Measurements from ENCODE around the gene PLCXD3.

PLCXD3 gene

DNA sequence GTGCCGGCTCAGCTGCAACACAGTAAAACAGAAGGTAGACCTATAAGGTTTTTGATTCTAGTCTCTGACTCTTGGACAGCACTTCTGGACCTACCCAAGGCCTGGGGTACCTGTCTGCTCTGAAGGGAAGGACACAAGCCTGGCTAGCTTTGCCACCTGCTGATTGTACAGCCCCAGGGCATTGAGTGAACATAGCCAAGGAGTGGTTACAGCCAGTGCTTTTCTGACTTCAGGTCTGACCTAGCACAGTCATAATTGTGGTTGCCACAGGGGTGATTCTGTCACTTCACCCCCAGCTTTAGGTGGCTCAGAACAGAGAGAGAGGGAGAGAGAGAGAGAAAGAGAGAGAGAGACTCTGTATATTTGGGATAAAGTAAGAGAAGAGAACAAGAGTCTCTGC, 118.4 kb downstream of the PLCXD3 start (continued):
- TF ChIP-seq, protein P1, sequence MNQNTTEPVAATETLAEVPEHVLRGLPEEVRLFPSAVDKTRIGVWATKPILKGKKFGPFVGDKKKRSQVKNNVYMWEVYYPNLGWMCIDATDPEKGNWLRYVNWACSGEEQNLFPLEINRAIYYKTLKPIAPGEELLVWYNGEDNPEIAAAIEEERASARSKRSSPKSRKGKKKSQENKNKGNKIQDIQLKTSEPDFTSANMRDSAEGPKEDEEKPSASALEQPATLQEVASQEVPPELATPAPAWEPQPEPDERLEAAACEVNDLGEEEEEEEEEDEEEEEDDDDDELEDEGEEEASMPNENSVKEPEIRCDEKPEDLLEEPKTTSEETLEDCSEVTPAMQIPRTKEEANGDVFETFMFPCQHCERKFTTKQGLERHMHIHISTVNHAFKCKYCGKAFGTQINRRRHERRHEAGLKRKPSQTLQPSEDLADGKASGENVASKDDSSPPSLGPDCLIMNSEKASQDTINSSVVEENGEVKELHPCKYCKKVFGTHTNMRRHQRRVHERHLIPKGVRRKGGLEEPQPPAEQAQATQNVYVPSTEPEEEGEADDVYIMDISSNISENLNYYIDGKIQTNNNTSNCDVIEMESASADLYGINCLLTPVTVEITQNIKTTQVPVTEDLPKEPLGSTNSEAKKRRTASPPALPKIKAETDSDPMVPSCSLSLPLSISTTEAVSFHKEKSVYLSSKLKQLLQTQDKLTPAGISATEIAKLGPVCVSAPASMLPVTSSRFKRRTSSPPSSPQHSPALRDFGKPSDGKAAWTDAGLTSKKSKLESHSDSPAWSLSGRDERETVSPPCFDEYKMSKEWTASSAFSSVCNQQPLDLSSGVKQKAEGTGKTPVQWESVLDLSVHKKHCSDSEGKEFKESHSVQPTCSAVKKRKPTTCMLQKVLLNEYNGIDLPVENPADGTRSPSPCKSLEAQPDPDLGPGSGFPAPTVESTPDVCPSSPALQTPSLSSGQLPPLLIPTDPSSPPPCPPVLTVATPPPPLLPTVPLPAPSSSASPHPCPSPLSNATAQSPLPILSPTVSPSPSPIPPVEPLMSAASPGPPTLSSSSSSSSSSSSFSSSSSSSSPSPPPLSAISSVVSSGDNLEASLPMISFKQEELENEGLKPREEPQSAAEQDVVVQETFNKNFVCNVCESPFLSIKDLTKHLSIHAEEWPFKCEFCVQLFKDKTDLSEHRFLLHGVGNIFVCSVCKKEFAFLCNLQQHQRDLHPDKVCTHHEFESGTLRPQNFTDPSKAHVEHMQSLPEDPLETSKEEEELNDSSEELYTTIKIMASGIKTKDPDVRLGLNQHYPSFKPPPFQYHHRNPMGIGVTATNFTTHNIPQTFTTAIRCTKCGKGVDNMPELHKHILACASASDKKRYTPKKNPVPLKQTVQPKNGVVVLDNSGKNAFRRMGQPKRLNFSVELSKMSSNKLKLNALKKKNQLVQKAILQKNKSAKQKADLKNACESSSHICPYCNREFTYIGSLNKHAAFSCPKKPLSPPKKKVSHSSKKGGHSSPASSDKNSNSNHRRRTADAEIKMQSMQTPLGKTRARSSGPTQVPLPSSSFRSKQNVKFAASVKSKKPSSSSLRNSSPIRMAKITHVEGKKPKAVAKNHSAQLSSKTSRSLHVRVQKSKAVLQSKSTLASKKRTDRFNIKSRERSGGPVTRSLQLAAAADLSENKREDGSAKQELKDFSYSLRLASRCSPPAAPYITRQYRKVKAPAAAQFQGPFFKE (tag by site-specific recombination; IDR thresholded peaks at IDR 0.05; ENCODE audit: borderline replicate concordance) = no peak
- TF ChIP-seq ZNF391 (tag by site-specific recombination; IDR thresholded peaks at IDR 0.05; ENCODE audit: borderline replicate concordance, low read depth) = no peak
- TF ChIP-seq ZNF426 (tag by site-specific recombination; IDR thresholded peaks at IDR 0.05) = no peak

GRCh38 chr5:41374631-41375030, 135.8 kb downstream of the PLCXD3 start:
- H3K4me1 ChIP-seq (ENCODE audit: control insufficient read depth, insufficient read depth, low read length) = no peaks in the 10 kb centered on the region
- CTCF ChIA-PET = interaction anchor here (0.6 to 0.7 kb wide), 2 partner anchors 43 to 108 kb away, joined by 3 to 6 read pairs; no protein-coding TSS in a partner anchor

GRCh38 chr5:41373230-41373629, 137.2 kb downstream of the PLCXD3 start:
- ChIA-PET POLR2A (no interaction called here), CTCF (no interaction called here)
- Histone ChIP-seq H3K9me3 (ENCODE audit: control insufficient read depth, insufficient read depth, low read depth, low read length) (no peaks in the 10 kb centered on the region), H3K4me1 (ENCODE audit: control insufficient read depth, insufficient read depth, low read length) (no peaks in the 10 kb centered on the region), H3K27ac (ENCODE audit: extremely low read depth, low read depth, low read length) (no peak overlapping the region), H3K4me3 (ENCODE audit: low read depth, low read length) (no peak overlapping the region), H3K36me3 (ENCODE audit: control insufficient read depth in 2 of 2, insufficient read depth in 1 of 2, low read length in 2 of 2) (no peaks in the 10 kb centered on the region)
- TF ChIP-seq ZNF658 (tag by site-specific recombination; IDR thresholded peaks at IDR 0.05) (no peak), ZNF174 (tag by site-specific recombination; IDR thresholded peaks at IDR 0.05) (no peak), ZNF341 (tag by site-specific recombination; IDR thresholded peaks at IDR 0.05; ENCODE audit: low read depth) (no peak), ZNF311 (tag by site-specific recombination; IDR thresholded peaks at IDR 0.05; ENCODE audit: borderline replicate concordance) (no peak), ZNF48 (tag by site-specific recombination; IDR thresholded peaks at IDR 0.05) (no peak)
- TF ChIP-seq, protein P2, sequence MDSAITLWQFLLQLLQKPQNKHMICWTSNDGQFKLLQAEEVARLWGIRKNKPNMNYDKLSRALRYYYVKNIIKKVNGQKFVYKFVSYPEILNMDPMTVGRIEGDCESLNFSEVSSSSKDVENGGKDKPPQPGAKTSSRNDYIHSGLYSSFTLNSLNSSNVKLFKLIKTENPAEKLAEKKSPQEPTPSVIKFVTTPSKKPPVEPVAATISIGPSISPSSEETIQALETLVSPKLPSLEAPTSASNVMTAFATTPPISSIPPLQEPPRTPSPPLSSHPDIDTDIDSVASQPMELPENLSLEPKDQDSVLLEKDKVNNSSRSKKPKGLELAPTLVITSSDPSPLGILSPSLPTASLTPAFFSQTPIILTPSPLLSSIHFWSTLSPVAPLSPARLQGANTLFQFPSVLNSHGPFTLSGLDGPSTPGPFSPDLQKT (IDR thresholded peaks at IDR 0.05; ENCODE audit: borderline replicate concordance, low read depth, low read length) = no peak

More at GRCh38 chr5:41374631-41375030, 135.8 kb downstream of the PLCXD3 start:
- no peak overlapping the region for H3K4me3 ChIP-seq (ENCODE audit: low read depth, low read length)
- H3K27ac ChIP-seq (ENCODE audit: extremely low read depth, low read depth, low read length) = no peak overlapping the region
- no peaks in the 10 kb centered on the region for H3K36me3 ChIP-seq (ENCODE audit: control insufficient read depth in 2 of 2, insufficient read depth in 1 of 2, low read length in 2 of 2)
- H3K9me3 ChIP-seq (ENCODE audit: control insufficient read depth, insufficient read depth, low read depth, low read length) = no peaks in the 10 kb centered on the region
- TF ChIP-seq ZNF202 (tag by site-specific recombination; IDR thresholded peaks at IDR 0.05; ENCODE audit: borderline replicate concordance) (no peak), ZNF596 (tag by site-specific recombination; IDR thresholded peaks at IDR 0.05) (no peak), ZNF571 (tag by site-specific recombination; IDR thresholded peaks at IDR 0.05) (no peak), ZNF335 (tag by site-specific recombination; conservative IDR thresholded peaks at IDR 0.05) (no peak), ZNF585B (tag by site-specific recombination; IDR thresholded peaks at IDR 0.05) (no peak), ZNF221 (tag by site-specific recombination; IDR thresholded peaks at IDR 0.05; ENCODE audit: borderline replicate concordance) (no peak), ATF2 (tag by site-specific recombination; IDR thresholded peaks at IDR 0.05; ENCODE audit: low read depth) (no peak), ZNF146 (tag by site-specific recombination; IDR thresholded peaks at IDR 0.05) (no peak)
- TF ChIP-seq, protein P3, sequence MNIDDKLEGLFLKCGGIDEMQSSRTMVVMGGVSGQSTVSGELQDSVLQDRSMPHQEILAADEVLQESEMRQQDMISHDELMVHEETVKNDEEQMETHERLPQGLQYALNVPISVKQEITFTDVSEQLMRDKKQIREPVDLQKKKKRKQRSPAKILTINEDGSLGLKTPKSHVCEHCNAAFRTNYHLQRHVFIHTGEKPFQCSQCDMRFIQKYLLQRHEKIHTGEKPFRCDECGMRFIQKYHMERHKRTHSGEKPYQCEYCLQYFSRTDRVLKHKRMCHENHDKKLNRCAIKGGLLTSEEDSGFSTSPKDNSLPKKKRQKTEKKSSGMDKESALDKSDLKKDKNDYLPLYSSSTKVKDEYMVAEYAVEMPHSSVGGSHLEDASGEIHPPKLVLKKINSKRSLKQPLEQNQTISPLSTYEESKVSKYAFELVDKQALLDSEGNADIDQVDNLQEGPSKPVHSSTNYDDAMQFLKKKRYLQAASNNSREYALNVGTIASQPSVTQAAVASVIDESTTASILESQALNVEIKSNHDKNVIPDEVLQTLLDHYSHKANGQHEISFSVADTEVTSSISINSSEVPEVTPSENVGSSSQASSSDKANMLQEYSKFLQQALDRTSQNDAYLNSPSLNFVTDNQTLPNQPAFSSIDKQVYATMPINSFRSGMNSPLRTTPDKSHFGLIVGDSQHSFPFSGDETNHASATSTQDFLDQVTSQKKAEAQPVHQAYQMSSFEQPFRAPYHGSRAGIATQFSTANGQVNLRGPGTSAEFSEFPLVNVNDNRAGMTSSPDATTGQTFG (tag by site-specific recombination; IDR thresholded peaks at IDR 0.05; ENCODE audit: borderline replicate concordance) = no peak
- POLR2A ChIA-PET = no interaction called here

Measured in HEK293 (cell line).